Cardiac muscle cell (in vitro differentiated cells and primary cell): ENCODE data around the gene GPR12. TPM values are rescaled to one million over a fixed set of nuclear protein-coding genes. Genes with fewer than 3 reads are reported as not detected.

Experiments used
- DNase-seq, 2 donors: peaks; one replicate each; pipeline versions ENCODE4 v3.0.0 to v3.0.0-alpha.2; 2010 to 2017; ENCODE audit warnings: low read depth in 1 of 2, low spot score in 1 of 2
- H3K27ac ChIP-seq: fragments of 200-600 bp; sonication (generic); 2 replicates; pipeline ENCODE4 v1.5.1; 2016
- H3K27me3 ChIP-seq: fragments of 200-600 bp; sonication (generic); 2 replicates; pipeline ENCODE4 v1.6.0; 2016; ENCODE audit warnings: control low read depth
- H3K36me3 ChIP-seq: fragments of 200-600 bp; sonication (generic); 2 replicates; pipeline ENCODE4 v1.5.1; 2016; ENCODE audit warnings: control low read depth
- H3K4me1 ChIP-seq: fragments of 200-600 bp; sonication (generic); 2 replicates; pipeline ENCODE4 v1.8.1; 2017; ENCODE audit warnings: low read depth, mild to moderate bottlenecking, mixed run types
- H3K4me3 ChIP-seq: fragments of 200-600 bp; sonication (generic); 2 replicates; pipeline ENCODE4 v1.5.1; 2016; ENCODE audit warnings: mild to moderate bottlenecking
- H3K9me3 ChIP-seq: fragments of 200-600 bp; sonication (generic); 2 replicates; pipeline ENCODE4 v1.5.1; 2017; ENCODE audit warnings: low read depth, mild to moderate bottlenecking, control low read depth
- CTCF ChIP-seq: IDR thresholded peaks from 2 replicates; pipeline ENCODE4 v1.5.1; 2012; ENCODE audit warnings: low read depth, mild to moderate bottlenecking, low read length
- polyA plus RNA-seq: library from polyadenylated mRNA; unstranded; fragments of >200 nt; fragmentation: Nextera tagmentation; extraction: Ambion mirVana; gene quantifications from 2 replicates; pipeline ENCODE4 v1.2.1, GENCODE V29; 2016
- total RNA-seq: library from RNA; depleted of rRNA; stranded (reverse); fragments of >200 nt; gene quantifications from 2 replicates; pipeline ENCODE4 v1.2.3, GENCODE V29; 2016

GPR12 gene
- total and polyA plus RNA-seq, 2 experiments from 2014 or later = not detected

DNA sequence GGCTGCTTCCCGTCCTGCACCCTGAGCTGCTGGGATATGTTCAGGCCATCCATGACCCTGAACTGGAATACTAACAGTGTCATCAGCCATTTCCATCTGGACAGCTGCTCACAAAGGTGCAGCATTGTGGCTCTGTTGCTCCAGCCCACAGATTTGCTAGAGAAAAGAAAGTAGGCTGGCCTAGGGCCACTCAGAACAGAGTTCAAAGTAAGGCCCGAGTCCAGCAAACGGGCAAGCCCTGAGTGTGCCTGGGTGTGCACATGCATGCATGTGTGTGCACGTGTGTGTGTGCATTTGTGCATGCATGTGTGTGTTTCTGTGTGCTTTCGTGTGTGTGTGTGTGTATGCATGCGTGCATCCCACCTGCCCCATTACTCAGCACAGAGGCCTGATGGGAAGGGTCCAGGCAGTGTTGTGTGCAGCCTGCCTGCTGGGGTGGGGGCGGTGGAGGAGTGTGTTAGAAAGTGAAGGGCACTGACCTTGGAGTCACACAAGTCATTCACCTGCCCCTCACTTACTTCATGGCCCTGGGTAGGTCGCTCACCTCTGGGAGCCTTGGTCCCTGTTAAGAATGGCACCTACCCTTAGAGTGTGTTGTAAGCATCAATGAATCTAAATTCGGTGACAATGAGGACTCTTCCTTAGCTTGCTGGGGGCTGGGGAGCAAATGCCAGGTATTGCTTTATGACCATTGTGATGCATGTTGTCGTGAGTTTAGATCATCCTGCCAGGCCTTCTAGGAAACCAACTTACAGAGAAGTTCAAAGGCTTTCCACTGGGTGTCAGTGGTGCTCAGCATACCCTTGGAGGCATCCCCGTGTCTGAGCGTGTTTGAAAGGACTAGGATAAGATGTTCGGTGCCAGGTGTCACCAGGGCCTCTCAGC lies 53.2 kb downstream of the GPR12 start:
- Histone ChIP-seq H3K4me1 (no peaks in the 10 kb centered on the region), H3K9me3 (no peaks in the 10 kb centered on the region), H3K4me3 (no peak overlapping the region), H3K27me3 (no peaks in the 10 kb centered on the region), H3K27ac (no peak overlapping the region), H3K36me3 (no peaks in the 10 kb centered on the region)
- TF ChIP-seq CTCF = peak; percentile 72
- peak; percentile 69 to 71 for DNase-seq

GRCh38 chr13:26706381-26706780 lies 54.2 kb downstream of the GPR12 start:
- no peaks in the 10 kb centered on the region for H3K36me3 ChIP-seq
- no peaks in the 10 kb centered on the region for H3K9me3 ChIP-seq
- H3K4me1 ChIP-seq = no peaks in the 10 kb centered on the region
- DNase-seq = no peak
- no peak overlapping the region for H3K4me3 ChIP-seq
- no peak overlapping the region for H3K27ac ChIP-seq
- no peaks in the 10 kb centered on the region for H3K27me3 ChIP-seq
- no peak for TF ChIP-seq CTCF

GRCh38 chr13:26705536-26705935 lies 55.0 kb downstream of the GPR12 start:
- DNase-seq = no peak
- H3K9me3 ChIP-seq = no peaks in the 10 kb centered on the region
- no peak overlapping the region for H3K4me3 ChIP-seq
- no peaks in the 10 kb centered on the region for H3K27me3 ChIP-seq
- no peaks in the 10 kb centered on the region for H3K4me1 ChIP-seq
- no peak for TF ChIP-seq CTCF
- no peaks in the 10 kb centered on the region for H3K36me3 ChIP-seq
- no peak overlapping the region for H3K27ac ChIP-seq

Other genes with a start within 250 kb of the GPR12 start
- 30.2 and 34.5 TPM in 2 replicates for gene WASF3, start 203.1 kb downstream of the GPR12 start, total RNA-seq
- 17.3 and 30.1 TPM in 2 replicates for gene WASF3, start 203.1 kb downstream of the GPR12 start, polyA plus RNA-seq